ENCODE results near the gene NOTCH4. TPM values are rescaled to one million over a fixed set of nuclear protein-coding genes. Genes with fewer than 3 reads are reported as not detected.

Gene NOTCH4
- total and polyA plus RNA-seq, 9 of the 15 experiments (the other 6 are each of a cell fraction or from before 2014, with no cell fraction given) = 0.24 to 4.3 (median 1.7) TPM

GRCh38 chr6:32153564-32154513 is 70.0 kb downstream of the NOTCH4 start, which contains the start of gene PPT2 (continued):
- TF ChIP-seq ZNF184 (CRISPR knock-in tag; IDR thresholded peaks at IDR 0.05) = no peak
- no peak; a peak in 1 of 4 replicates for TF ChIP-seq MLX (CRISPR knock-in tag; conservative IDR thresholded peaks at IDR 0.05)
- TF ChIP-seq GTF2F1 (IDR thresholded peaks at IDR 0.05; ENCODE audit: low read depth, low read length) = peak; percentile 19; the same call in 1 of the 2 replicates
- peak; percentile 7 to 27; a peak in 2 of 4 replicates for TF ChIP-seq SIX5 (IDR thresholded peaks at IDR 0.05; ENCODE audit: borderline replicate concordance in 1 of 2, insufficient read depth in 1 of 2, low read depth in 1 of 2, low read length in 2 of 2)
- peak; percentile 98 for TF ChIP-seq MTA1 (IDR thresholded peaks at IDR 0.05; ENCODE audit: borderline replicate concordance)
- peak; percentile 92; the same call in 1 of the 2 replicates for TF ChIP-seq EP400 (IDR thresholded peaks at IDR 0.05)
- no peak for TF ChIP-seq CTBP1 (IDR thresholded peaks at IDR 0.05; ENCODE audit: borderline replicate concordance)
- no peak for TF ChIP-seq RUNX1 (IDR thresholded peaks at IDR 0.05; ENCODE audit: low read depth)
- no peak for TF ChIP-seq SMARCE1 (IDR thresholded peaks at IDR 0.05)
- TF ChIP-seq LEF1 (IDR thresholded peaks at IDR 0.05) = peak; percentile 83
- no peak for TF ChIP-seq IRF9 (tag; IDR thresholded peaks at IDR 0.05)
- peak; percentile 92 for TF ChIP-seq ZBTB12 (CRISPR knock-in tag; IDR thresholded peaks at IDR 0.05)
- no peak for TF ChIP-seq ARHGAP35 (IDR thresholded peaks at IDR 0.05; ENCODE audit: partially characterized antibody)
- no peak for TF ChIP-seq BCOR (IDR thresholded peaks at IDR 0.05)
- TF ChIP-seq TRIM25 (IDR thresholded peaks at IDR 0.05; ENCODE audit: borderline replicate concordance) = 0 out of 2 replicates have a peak, but pooled peaks have one; percentile 16
- TF ChIP-seq ID3 (CRISPR knock-in tag; IDR thresholded peaks at IDR 0.05) = no peak
- TF ChIP-seq ID3 (tag; IDR thresholded peaks at IDR 0.05) = peak; percentile 38
- TF ChIP-seq CHD2 (IDR thresholded peaks at IDR 0.05; ENCODE audit: low read depth, low read length) = peak; percentile 89
- peak in 1 of 2 experiments; percentile 84; a peak in 3 of 4 replicates for TF ChIP-seq ARNT (IDR thresholded peaks at IDR 0.05)
- TF ChIP-seq TBL1XR1 (IDR thresholded peaks at IDR 0.05; ENCODE audit: low read length in 2 of 2) = peak; percentile 17 to 47; a peak in 2 of 4 replicates
- TF ChIP-seq E2F3 (CRISPR knock-in tag; IDR thresholded peaks at IDR 0.05) = no peak

Measured in K562 (cell line).